Measurements from ENCODE around the gene RAPH1.

Gene RAPH1

DNA sequence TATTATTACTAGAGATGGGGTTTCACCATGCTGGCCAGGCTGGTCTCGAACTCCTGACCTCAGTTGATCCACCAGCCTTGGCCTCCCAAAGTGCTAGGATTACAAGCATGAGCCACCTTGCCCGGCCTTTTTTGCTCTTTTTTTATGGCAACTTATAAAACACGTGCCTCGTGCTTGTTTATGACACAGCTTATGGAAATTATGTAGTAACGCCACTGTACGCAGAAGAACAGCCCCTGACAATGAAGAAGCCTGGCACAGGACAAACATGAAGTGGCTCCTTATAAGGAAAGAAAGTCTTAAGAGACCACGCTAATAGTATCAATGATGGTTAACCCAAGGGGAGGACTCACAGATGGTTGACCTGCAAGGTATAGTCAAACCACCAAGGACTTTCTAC lies 37.2 kb upstream of the RAPH1 start:
- TF ChIP-seq, protein P1, sequence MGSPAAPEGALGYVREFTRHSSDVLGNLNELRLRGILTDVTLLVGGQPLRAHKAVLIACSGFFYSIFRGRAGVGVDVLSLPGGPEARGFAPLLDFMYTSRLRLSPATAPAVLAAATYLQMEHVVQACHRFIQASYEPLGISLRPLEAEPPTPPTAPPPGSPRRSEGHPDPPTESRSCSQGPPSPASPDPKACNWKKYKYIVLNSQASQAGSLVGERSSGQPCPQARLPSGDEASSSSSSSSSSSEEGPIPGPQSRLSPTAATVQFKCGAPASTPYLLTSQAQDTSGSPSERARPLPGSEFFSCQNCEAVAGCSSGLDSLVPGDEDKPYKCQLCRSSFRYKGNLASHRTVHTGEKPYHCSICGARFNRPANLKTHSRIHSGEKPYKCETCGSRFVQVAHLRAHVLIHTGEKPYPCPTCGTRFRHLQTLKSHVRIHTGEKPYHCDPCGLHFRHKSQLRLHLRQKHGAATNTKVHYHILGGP (tag by site-specific recombination; IDR thresholded peaks at IDR 0.05) = no peak
- TF ChIP-seq PRDM2 (tag by site-specific recombination; IDR thresholded peaks at IDR 0.05; ENCODE audit: borderline replicate concordance) (no peak), ZSCAN18 (tag by site-specific recombination; IDR thresholded peaks at IDR 0.05) (no peak), ZNF768 (tag by site-specific recombination; IDR thresholded peaks at IDR 0.05) (no peak), HIC1 (tag by site-specific recombination; IDR thresholded peaks at IDR 0.05) (no peak), HOXC10 (CRISPR knock-in tag; IDR thresholded peaks at IDR 0.05) (no peak), ZNF664 (tag by site-specific recombination; IDR thresholded peaks at IDR 0.05) (no peak), YY2 (tag by site-specific recombination; IDR thresholded peaks at IDR 0.05) (no peak)
- TF ChIP-seq, protein P2, sequence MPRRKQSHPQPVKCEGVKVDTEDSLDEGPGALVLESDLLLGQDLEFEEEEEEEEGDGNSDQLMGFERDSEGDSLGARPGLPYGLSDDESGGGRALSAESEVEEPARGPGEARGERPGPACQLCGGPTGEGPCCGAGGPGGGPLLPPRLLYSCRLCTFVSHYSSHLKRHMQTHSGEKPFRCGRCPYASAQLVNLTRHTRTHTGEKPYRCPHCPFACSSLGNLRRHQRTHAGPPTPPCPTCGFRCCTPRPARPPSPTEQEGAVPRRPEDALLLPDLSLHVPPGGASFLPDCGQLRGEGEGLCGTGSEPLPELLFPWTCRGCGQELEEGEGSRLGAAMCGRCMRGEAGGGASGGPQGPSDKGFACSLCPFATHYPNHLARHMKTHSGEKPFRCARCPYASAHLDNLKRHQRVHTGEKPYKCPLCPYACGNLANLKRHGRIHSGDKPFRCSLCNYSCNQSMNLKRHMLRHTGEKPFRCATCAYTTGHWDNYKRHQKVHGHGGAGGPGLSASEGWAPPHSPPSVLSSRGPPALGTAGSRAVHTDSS (tag by site-specific recombination; IDR thresholded peaks at IDR 0.05) = no peak
- Histone ChIP-seq H3K4me1 (ENCODE audit: control insufficient read depth, insufficient read depth, low read length) (no peaks in the 10 kb centered on the region), H3K36me3 (ENCODE audit: control insufficient read depth in 2 of 2, insufficient read depth in 1 of 2, low read length in 2 of 2) (no peaks in the 10 kb centered on the region), H3K9me3 (ENCODE audit: control insufficient read depth, insufficient read depth, low read depth, low read length) (no peaks in the 10 kb centered on the region), H3K27ac (ENCODE audit: extremely low read depth, low read depth, low read length) (no peak overlapping the region), H3K4me3 (ENCODE audit: low read depth, low read length) (no peak overlapping the region)
- CTCF ChIA-PET = no interaction called here
- POLR2A ChIA-PET = no interaction called here

DNA sequence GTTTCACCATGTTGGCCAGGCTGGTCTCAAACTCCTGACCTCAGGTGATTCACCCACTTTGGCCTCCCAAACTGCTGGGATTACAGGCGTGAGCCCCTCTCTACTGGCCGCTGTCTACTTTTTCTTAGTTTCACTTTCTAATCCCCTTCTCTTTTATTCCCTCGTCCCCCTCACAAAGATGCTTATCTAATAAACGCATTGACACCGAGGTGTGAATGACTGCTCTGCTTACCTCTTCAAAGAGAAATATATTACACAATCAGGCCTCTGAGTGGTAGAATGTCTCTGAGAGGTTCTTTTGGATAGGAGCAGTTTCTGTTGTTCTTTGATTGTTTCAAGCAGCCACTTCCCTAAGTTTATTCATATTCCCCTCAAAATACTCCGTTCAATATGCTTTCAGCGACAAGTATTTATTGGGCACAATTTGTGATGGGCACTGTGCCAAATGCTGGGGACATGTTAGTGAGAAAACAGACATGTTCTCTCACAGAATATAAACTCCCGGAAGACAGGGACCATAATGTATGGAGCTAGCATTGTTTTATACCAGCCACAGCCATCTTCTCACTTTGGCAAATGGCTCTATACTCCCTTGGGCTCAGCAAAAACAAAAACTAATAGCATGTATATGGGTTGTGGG lies 34.7 kb upstream of the RAPH1 start:
- Histone ChIP-seq H3K4me3 (ENCODE audit: low read depth, low read length) (no peak overlapping the region), H3K4me1 (ENCODE audit: control insufficient read depth, insufficient read depth, low read length) (no peaks in the 10 kb centered on the region), H3K9me3 (ENCODE audit: control insufficient read depth, insufficient read depth, low read depth, low read length) (no peaks in the 10 kb centered on the region), H3K27ac (ENCODE audit: extremely low read depth, low read depth, low read length) (no peak overlapping the region), H3K36me3 (ENCODE audit: control insufficient read depth in 2 of 2, insufficient read depth in 1 of 2, low read length in 2 of 2) (no peaks in the 10 kb centered on the region)
- CTCF ChIA-PET = no interaction called here
- POLR2A ChIA-PET = no interaction called here
- TF ChIP-seq ZNF280D (tag by site-specific recombination; IDR thresholded peaks at IDR 0.05) (no peak), ZIC2 (tag by site-specific recombination; IDR thresholded peaks at IDR 0.05) (no peak), ZSCAN18 (tag by site-specific recombination; IDR thresholded peaks at IDR 0.05) (no peak), ZNF423 (tag by site-specific recombination; IDR thresholded peaks at IDR 0.05) (no peak), ZNF610 (tag by site-specific recombination; IDR thresholded peaks at IDR 0.05; ENCODE audit: borderline replicate concordance) (no peak)
- TF ChIP-seq, protein P3, sequence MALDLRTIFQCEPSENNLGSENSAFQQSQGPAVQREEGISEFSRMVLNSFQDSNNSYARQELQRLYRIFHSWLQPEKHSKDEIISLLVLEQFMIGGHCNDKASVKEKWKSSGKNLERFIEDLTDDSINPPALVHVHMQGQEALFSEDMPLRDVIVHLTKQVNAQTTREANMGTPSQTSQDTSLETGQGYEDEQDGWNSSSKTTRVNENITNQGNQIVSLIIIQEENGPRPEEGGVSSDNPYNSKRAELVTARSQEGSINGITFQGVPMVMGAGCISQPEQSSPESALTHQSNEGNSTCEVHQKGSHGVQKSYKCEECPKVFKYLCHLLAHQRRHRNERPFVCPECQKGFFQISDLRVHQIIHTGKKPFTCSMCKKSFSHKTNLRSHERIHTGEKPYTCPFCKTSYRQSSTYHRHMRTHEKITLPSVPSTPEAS (tag by site-specific recombination; IDR thresholded peaks at IDR 0.05) = no peak

Data from HEK293 (cell line).